Panc1 (cell line): ENCODE measurements around the gene SIRT6. TPM values are rescaled to one million over a fixed set of nuclear protein-coding genes. Genes with fewer than 3 reads are reported as not detected.

Source experiments
- ATAC-seq: fragments of 200-7000 bp; cut with Tn5 transposase; 2 replicates; pipeline ENCODE4 v1.9.1; 2020; ENCODE audit warnings: mild to moderate bottlenecking, moderate library complexity
- BruUV-seq: library from RNA; stranded (reverse); fragments of 400-500 nt; replicated peaks from 2 replicates; lab custom pipeline; 2021; lab: Mats Ljungman, UMichigan
- CTCF ChIA-PET: fragments of 300-600 bp; sonication (Branson Sonifier 250); formaldehyde crosslinking; loops from one replicate; lab custom pipeline; 2022; ENCODE audit warnings: antibody characterized with exemption; lab: Charles Lee
- POLR2A ChIA-PET: fragments of 300-600 bp; sonication (Branson Sonifier 250); formaldehyde crosslinking; loops from one replicate; lab custom pipeline; 2022; ENCODE audit warnings: antibody characterized with exemption; lab: Charles Lee
- DNase-seq: peaks from one replicate; pipeline ENCODE4 v3.0.0-alpha.2; 2010; ENCODE audit warnings: low read depth, low spot score
- H3K27ac ChIP-seq: 2 replicates; pipeline ENCODE4 v1.5.1; 2011; ENCODE audit warnings: mild to moderate bottlenecking, low read length, inconsistent platforms
- H3K27me3 ChIP-seq: fragments of 200-500 bp; sonication (Bioruptor generic); 2 replicates; pipeline ENCODE4 v1.6.0; 2014; ENCODE audit warnings: low read length, inconsistent platforms; ENCODE audit not compliant: control insufficient read depth, insufficient read depth
- H3K36me3 ChIP-seq: fragments of 200-500 bp; sonication (Bioruptor generic); 2 replicates; pipeline ENCODE4 v1.5.1; 2014; ENCODE audit warnings: inconsistent platforms, mild to moderate bottlenecking, low read length, moderate library complexity; ENCODE audit not compliant: control insufficient read depth, insufficient read depth
- H3K4me1 ChIP-seq: 2 replicates; pipeline ENCODE4 v1.5.1; 2011; ENCODE audit warnings: inconsistent platforms, mild to moderate bottlenecking, low read length, moderate library complexity; ENCODE audit not compliant: control insufficient read depth, insufficient read depth
- H3K4me3 ChIP-seq, 2 experiments: 2 replicates each; pipeline ENCODE4 v1.5.1; 2011 to 2012; ENCODE audit warnings: low read depth in 2 of 2, low read length in 2 of 2, mild to moderate bottlenecking in 2 of 2, inconsistent platforms in 1 of 2, moderate library complexity in 1 of 2
- H3K9me3 ChIP-seq: fragments of 200-500 bp; sonication (Bioruptor generic); 2 replicates; pipeline ENCODE4 v1.5.1; 2014; ENCODE audit warnings: low read depth, mild to moderate bottlenecking, inconsistent platforms, low read length, moderate library complexity; ENCODE audit not compliant: control insufficient read depth, insufficient read depth
- CTCF ChIP-seq: fragments of 450-650 bp; IDR thresholded peaks from 2 replicates; pipeline ENCODE4 v1.5.1; 2017; ENCODE audit warnings: mild to moderate bottlenecking
- POLR2AphosphoS5 ChIP-seq: IDR thresholded peaks from 2 replicates; pipeline ENCODE4 v1.6.1; 2012; ENCODE audit warnings: mild to moderate bottlenecking, low read depth, low read length, moderate library complexity
- REST ChIP-seq, 2 experiments: IDR thresholded peaks; 2 replicates each; pipeline ENCODE4 v1.6.1; 2011 to 2012; ENCODE audit warnings: low read depth in 2 of 2, control low read depth in 1 of 2, low read length in 1 of 2, mild to moderate bottlenecking in 1 of 2, moderate library complexity in 1 of 2; ENCODE audit not compliant: insufficient read depth in 1 of 2
- SIN3A ChIP-seq: IDR thresholded peaks from 2 replicates; pipeline ENCODE4 v1.6.1; 2012; ENCODE audit warnings: low read depth, mild to moderate bottlenecking, low read length, moderate library complexity, borderline replicate concordance; ENCODE audit not compliant: insufficient read depth
- TCF7L2 ChIP-seq: IDR thresholded peaks from 2 replicates; pipeline ENCODE4 v1.6.1; 2011; ENCODE audit warnings: mild to moderate bottlenecking, low read depth, low read length, inconsistent platforms
- in situ Hi-C: cut with HindIII; loops from 2 replicates; pipeline ENCODE4 v1.10.0; 2016; ENCODE audit warnings: low sequenced_read_pairs, low pct_unique_long_range_greater_than_20kb
- intact Hi-C: fragments of 100-400 bp; cut with micrococcal nuclease; formaldehyde crosslinking; loops from one replicate; pipeline ENCODE4 v1.10.0; 2022; ENCODE audit not compliant: unreplicated experiment
- total RNA-seq: library from RNA; stranded (reverse); gene quantifications from one replicate; pipeline ENCODE4 v1.2.1, GENCODE V29; 2021; ENCODE audit not compliant: unreplicated experiment

The SIRT6 gene
- total RNA-seq, 1 experiment from 2014 or later, result 19.8 TPM

- Histone ChIP-seq H3K4me1 (no peaks in the 10 kb centered on the region), H3K27me3 (no peaks in the 10 kb centered on the region), H3K4me3 (no peak overlapping the region), H3K27ac (no peak overlapping the region), H3K9me3 (no peaks in the 10 kb centered on the region), H3K36me3 (no peaks in the 10 kb centered on the region)
- intact Hi-C loops (loop anchor here (10.0 kb wide), 2 partner anchors 64 to 224 kb away; partner anchors contain the start of gene EEF2), in situ Hi-C loops (no loop called here)
- BruUV-seq, result no TSS peak
- DNase-seq (no peak), ATAC-seq (peak; percentile 43; the same call in 1 of the 2 replicates)
- TF ChIP-seq SIN3A, result no peak
- peak; percentile 62; the same call in 1 of the 2 replicates for TF ChIP-seq CTCF
- ChIA-PET CTCF (interaction anchor here (0.7 kb wide), 1 partner anchor 79 kb away, joined by 5 read pairs; no protein-coding TSS in a partner anchor), POLR2A (no interaction called here)
These were observed 26.2 kb upstream of the SIRT6 start for GRCh38 chr19:4208385-4209094.

- POLR2A ChIA-PET, result no interaction called here
- intact Hi-C loops (loop anchor here (10.0 kb wide), 2 partner anchors 62 to 222 kb away; partner anchors contain the start of gene EEF2), in situ Hi-C loops (no loop called here)
- Histone ChIP-seq H3K9me3 (no peaks in the 10 kb centered on the region), H3K27ac (no peak overlapping the region), H3K36me3 (no peaks in the 10 kb centered on the region), H3K4me1 (no peaks in the 10 kb centered on the region), H3K4me3 (no peak overlapping the region), H3K27me3 (no peaks in the 10 kb centered on the region)
- ATAC-seq, result peak; percentile 59; the same call in 1 of the 2 replicates
- CTCF ChIA-PET, result interaction anchor here (0.7 kb wide), 1 partner anchor 61 kb away, joined by 9 read pairs; no protein-coding TSS in a partner anchor
- no peak for DNase-seq
- no TSS peak for BruUV-seq
- TF ChIP-seq POLR2AphosphoS5, result no peak
- TF ChIP-seq CTCF, result peak; percentile 25
These were observed 24.6 kb upstream of the SIRT6 start for GRCh38 chr19:4206818-4207484.

- no peak for TF ChIP-seq CTCF
- TF ChIP-seq SIN3A, result no peak
- TF ChIP-seq POLR2AphosphoS5, result no peak
- TF ChIP-seq TCF7L2, result no peak
- no peak for TF ChIP-seq REST (IDR thresholded peaks at IDR 0.05; ENCODE audit: insufficient read depth in 1 of 2, low read depth in 2 of 2, low read length in 1 of 2)
- peaks cover 3% of the 10 kb centered on the region; the same call in 1 of the 2 replicates for H3K4me1 ChIP-seq
- no peak for ATAC-seq
- POLR2A ChIA-PET, result no interaction called here
- no peak overlapping the region for H3K27ac ChIP-seq
- no peaks in the 10 kb centered on the region for H3K36me3 ChIP-seq
- CTCF ChIA-PET, result interaction anchor here (0.6 kb wide), 1 partner anchor 53 kb away, joined by 3 read pairs; no protein-coding TSS in a partner anchor
- H3K27me3 ChIP-seq, result peaks cover 3% of the 10 kb centered on the region; the same call in 1 of the 2 replicates
- DNase-seq, result no peak
- BruUV-seq, result no TSS peak
- H3K9me3 ChIP-seq, result no peaks in the 10 kb centered on the region
- no peak overlapping the region for H3K4me3 ChIP-seq
- intact Hi-C loops, result loop anchor here (10.0 kb wide), 2 partner anchors 57 to 217 kb away; partner anchors contain the start of gene EEF2
- in situ Hi-C loops, result no loop called here
These were observed 19.4 kb upstream of the SIRT6 start for GRCh38 chr19:4201798-4202197.
